ENCODE results near the gene ENTPD7. TPM values are rescaled to one million over a fixed set of nuclear protein-coding genes. Genes with fewer than 3 reads are reported as not detected.

Gene ENTPD7
- total RNA-seq, 1 experiment from 2014 or later: 14.5 TPM

- Histone ChIP-seq H4K91ac (ENCODE audit: insufficient read length, low read depth, low read length) (no peak overlapping the region), H4K5ac (ENCODE audit: insufficient read length, low read depth, low read length) (no peak overlapping the region), H2AK5ac (ENCODE audit: insufficient read length, low read length) (no peak overlapping the region), H3K4me1 (ENCODE audit: insufficient read depth, low read length) (no peaks in the 10 kb centered on the region), H3K4ac (ENCODE audit: low read depth, low read length) (no peak overlapping the region), H3K79me1 (ENCODE audit: insufficient read depth, low read depth, low read length, poor library complexity, severe bottlenecking) (no peaks in the 10 kb centered on the region), H3K4me2 (ENCODE audit: insufficient read depth, insufficient read length, low read length) (no peak overlapping the region), H3K18ac (ENCODE audit: insufficient read length, low read depth, low read length) (no peak overlapping the region), H3K27ac (ENCODE audit: insufficient read length, low read depth, low read length) (no peak overlapping the region), H3K56ac (ENCODE audit: insufficient read length, low read depth, low read length) (no peak overlapping the region), H3K23me2 (ENCODE audit: insufficient read length, low read depth, low read length, poor library complexity, severe bottlenecking) (peaks cover 12% of the 10 kb centered on the region), H3K23ac (ENCODE audit: insufficient read length, low read depth, low read length) (no peak overlapping the region), H2BK15ac (ENCODE audit: low read depth, low read length) (no peak overlapping the region), H4K20me1 (ENCODE audit: control insufficient read depth, insufficient read depth, insufficient read length) (no peaks in the 10 kb centered on the region), H3K9ac (ENCODE audit: extremely low read depth, insufficient read length, low read length) (no peak overlapping the region), H2BK12ac (ENCODE audit: insufficient read length, low read depth, low read length) (no peak overlapping the region), H4K8ac (replicated peaks; ENCODE audit: insufficient read length, low read depth, low read length) (no peak overlapping the region), H3K27me3 (ENCODE audit: insufficient read depth, low read length) (no peaks in the 10 kb centered on the region; the same call in 1 of the 2 replicates), H3K14ac (ENCODE audit: insufficient read depth, low read length) (no peak overlapping the region), H2BK120ac (ENCODE audit: low read depth, low read length, poor library complexity, severe bottlenecking) (no peak overlapping the region), H3T11ph (ENCODE audit: low read length) (no peak overlapping the region), H2BK5ac (ENCODE audit: insufficient read length, low read length) (no peak overlapping the region), H2AFZ (ENCODE audit: low read length) (no peak overlapping the region), H2BK20ac (ENCODE audit: low read depth, low read length, poor library complexity, severe bottlenecking) (no peak overlapping the region), H3K79me2 (ENCODE audit: insufficient read depth, low read length) (no peaks in the 10 kb centered on the region), H3K9me3 (ENCODE audit: control insufficient read depth, low read depth, low read length) (no peaks in the 10 kb centered on the region)
- no peak overlapping the region; a peak in 1 of 7 replicates for H3K27ac Mint-ChIP-seq
- no peak for DNase-seq
- peaks cover 0 to 20% (median 0%) of the 10 kb centered on the region in 3 experiments; a peak in 5 of 7 replicates for H3K36me3 Mint-ChIP-seq (ENCODE audit: insufficient read depth in 1 of 3, low read depth in 3 of 3)
- WGBS (ENCODE audit: extremely low coverage, insufficient read length, low lambda C conversion rate): no CpG with 5 or more reads among the region's 6 CpGs
- H3K4me1 Mint-ChIP-seq: peaks cover 14 to 16% of the 10 kb centered on the region in 2 experiments
- TF ChIP-seq CTCF (conservative IDR thresholded peaks at IDR 0.05): no peak
- no peak overlapping the region for H3K4me3 Mint-ChIP-seq
- peaks cover 22% of the 10 kb centered on the region for H3K27me3 Mint-ChIP-seq (ENCODE audit: low read depth)
- H3K9me3 Mint-ChIP-seq: no peaks in the 10 kb centered on the region; a peak in 2 of 5 replicates
Observed at GRCh38 chr10:99661377-99661763, 2.1 kb downstream of the ENTPD7 start.
